Measurements from ENCODE around the gene CCDC157.

Gene CCDC157

DNA sequence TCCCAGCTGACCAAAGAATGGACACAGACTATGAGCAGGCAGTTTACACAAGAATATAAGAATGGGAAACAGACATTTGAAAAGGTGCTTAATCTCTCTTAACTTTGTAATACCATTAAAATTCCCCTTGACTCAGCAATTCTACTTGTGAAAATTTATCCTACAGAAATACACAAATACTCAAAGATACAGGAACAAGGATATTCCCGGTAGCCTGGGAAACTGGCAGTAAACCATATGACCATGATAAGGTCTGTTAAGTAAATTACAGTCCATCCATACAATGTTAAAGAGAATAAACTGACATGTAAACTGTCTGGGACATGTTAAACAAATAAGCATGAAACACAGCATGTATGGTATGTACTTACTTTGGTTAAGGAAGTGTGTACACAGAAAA lies 60.0 kb downstream of the CCDC157 start:
- no peak for DNase-seq

DNA sequence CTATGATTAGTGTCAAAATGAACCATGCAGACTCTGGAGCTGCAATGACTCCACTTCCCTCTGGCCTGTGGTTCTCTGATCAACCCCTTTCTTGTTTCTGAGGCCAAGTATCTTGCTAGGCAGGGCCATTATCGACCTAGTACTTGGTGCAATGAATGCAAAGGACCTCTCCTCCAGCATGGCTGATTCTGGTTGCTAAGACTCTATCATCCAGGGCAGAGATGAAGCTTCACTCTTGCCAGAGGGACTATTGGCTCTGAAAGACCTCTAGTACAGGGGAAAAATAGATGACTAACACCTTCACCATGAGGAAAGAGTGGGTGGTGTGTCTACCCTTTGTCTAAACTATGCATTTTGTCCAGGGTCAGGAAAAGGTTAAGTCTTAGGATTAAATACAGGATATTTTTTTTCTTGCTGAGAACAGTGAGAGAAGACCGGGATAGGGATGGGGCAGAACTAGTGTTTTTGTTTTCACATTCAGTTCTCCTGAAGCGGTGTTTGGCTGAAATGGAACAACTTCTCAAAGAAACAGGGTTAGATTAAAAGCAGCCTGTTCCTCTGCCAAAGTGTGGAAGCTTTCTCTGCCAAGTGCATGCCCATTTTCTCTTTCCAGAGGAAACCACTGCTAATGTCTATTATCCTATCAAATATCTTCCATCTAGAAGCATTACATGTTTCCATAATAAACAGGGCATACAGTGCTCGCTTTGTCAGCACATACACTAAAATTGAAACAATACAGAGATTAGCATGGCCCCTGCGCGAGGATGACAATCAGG lies 63.7 kb downstream of the CCDC157 start:
- no peak for DNase-seq

DNA sequence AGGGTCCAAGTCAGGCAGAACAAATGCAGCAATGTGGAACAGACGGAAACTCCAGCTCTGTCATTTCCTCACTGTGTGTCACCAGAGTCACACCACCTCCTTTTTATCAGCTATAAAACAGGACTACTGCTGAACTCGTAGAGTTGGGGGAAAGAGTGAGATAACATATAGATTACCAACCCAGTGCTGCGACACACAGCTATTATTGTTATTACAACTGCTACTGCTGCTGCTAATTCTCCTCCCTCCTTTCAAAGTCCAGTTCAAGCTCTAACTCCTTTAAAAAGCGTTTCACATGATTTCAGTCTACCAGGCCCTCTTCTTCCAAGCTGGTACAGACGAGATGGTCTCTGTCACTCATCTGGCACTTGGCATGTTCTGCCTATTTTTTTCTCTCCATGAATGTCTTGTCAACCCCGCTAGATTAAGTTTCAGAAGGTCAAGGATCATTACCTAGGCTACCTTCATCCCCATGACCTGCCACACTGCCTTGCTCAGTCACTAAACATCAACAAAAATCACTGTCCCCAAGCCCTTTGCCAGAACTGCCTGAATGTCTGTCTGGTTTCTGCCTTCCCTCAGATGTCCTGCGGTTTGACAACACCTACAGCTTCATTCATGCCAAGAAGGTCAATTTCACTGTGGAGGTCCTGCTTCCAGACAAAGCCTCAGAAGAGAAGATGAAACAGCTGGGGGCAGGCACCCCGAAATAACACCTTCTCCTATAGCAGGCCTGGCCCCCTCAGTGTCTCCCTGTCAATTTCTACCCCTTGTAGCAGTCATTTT lies 65.1 kb downstream of the CCDC157 start:
- DNase-seq: no peak

DNA sequence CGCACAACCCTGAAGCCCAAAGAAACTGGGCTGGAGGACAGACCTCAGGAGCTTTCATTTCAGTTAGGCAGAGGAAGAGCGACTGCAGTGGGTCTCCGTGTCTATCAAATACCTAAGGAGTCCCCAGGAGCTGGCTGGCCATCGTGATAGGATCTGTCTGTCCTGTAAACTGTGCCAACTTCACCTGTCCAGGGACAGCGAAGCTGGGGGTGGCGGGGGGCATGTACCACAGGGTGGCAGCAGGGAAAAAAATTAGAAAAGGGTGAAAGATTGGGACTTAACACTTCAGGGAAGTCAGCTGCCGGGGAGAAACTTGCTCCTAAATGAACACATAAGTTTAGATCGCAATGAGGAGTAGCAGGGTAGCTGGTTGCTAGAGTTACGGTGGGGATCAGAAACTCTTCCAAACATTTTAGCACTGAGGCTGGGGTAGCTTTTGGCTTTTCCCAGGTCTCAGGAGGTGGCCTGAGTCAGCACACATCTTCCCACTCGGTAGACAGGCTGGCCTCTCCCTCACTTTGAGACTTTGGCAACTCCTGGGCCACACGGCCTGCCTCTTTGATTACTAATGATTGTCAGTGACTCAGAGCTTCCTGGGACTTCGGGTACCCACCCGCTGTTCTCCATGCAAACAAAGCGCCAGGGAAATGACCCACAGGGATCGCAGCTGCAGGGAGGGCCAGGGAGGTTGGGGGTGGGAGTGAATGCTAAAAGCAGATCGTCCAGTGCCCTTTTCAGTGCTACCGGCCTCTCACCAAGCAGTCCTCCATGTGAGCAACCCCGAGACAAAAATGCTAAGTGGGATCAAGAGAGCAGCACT lies 65.9 kb downstream of the CCDC157 start:
- peak; percentile 55 for DNase-seq

DNA sequence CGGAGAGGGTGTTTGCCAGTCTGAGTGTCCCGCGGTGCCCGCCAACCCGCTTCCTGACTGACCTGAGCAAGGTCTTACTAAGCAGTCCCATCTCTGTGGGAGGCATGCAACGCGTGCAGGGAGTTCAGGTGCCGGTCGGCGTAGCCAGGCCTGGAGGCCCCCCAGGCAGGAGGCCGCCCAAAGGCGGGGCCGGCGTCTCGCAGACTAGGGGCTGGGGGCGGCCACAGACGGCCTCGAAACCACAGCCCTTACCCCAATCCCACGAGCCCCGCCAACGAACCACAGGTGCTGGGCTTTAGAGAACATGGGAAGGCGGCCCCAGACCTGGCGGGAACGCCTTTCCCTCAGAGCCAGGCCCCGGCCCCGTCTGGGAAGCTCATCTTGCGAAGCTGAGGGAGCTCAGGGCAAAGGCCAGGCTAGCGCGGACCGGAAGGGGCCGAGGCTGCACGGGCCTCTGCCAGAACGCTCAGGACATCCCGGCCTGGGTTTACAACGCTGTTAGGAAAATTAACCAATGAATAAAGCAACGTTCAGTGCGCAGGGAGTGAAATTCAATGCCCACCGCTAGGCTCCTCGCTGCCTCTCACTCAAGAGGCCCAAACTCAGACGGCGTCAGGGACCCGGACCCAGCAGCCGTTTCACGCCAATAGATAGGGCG lies 66.6 kb downstream of the CCDC157 start:
- DNase-seq: peak; percentile 77

DNA sequence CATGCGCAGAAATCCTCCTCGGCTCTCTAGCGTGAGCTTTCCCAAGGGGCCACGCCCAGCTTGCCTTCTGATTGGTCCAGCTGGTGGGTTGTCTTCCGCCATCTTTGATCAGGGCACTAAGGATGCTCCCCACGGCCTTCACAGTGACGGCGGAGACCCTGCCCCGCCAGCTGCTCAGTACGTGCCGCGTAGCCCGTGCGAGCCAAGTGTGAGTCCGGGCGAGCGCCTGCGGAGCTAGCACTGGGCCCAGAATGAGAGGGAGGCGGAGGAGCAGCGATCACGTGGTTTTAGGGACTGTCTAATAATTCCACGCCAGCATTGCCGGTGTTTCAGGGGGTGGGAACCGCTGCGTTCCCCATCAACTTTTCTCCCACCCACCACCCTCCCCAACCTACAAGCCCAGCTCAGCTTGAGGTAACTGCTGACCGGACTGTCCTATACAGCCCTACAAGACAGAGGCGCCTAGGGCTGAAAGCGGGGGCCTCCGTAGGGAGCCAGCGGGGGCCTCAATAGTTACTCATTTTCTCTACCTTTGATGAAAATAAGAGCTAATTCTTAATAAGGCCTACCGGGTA lies 67.2 kb downstream of the CCDC157 start:
- DNase-seq: peak; percentile 99

DNA sequence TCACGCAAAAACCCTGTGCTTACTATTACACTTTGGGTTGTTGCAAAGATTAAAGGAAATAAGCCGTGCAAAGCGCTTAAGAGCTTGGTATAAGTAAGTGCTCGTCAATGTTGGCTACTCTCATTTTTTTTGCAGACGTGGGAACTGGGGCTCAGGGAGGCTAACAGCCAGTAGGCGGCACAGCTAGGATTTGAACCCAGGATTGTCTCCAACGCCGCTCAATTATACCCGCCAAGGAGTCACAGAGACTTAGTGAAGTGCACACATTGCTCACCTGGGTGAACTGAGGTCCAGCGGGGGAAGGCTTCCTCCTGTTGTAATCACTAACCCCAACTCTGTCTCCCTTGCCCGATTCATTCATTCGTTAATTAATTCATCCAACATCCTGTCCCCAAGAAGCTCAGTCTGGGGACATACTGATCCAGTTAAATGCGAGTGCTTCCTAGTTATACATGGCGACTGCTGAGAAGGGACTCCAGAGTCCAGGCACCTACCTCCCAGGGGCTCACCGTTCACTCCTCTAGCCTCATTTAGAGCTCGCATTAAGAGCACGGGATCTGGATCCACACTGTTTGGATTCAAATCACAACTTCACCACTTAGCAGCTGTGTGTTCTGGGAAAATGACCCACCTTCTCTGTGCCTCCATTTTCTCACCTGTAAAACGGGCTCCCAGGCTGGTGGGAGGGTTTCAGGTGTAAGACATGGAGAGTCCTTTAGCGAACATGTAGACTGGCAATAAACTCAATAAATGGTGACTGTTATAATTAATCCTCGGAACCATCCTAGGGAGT lies 67.9 kb downstream of the CCDC157 start:
- no peak for DNase-seq

DNA sequence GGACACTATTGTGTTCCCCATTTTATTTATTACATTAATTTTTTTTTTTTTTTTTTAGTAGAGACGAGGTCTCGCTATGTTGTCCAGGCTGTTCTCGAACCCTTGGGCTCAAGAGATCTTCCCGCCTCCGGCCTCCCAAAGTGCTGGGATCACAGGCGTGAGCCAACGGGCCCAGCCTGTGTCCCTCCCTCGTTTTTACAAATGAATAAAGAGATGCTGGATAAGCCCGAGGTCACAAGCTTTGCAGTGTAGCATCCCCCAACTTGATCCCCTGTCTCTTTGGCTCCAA lies 68.5 kb downstream of the CCDC157 start:
- no peak for DNase-seq

DNA sequence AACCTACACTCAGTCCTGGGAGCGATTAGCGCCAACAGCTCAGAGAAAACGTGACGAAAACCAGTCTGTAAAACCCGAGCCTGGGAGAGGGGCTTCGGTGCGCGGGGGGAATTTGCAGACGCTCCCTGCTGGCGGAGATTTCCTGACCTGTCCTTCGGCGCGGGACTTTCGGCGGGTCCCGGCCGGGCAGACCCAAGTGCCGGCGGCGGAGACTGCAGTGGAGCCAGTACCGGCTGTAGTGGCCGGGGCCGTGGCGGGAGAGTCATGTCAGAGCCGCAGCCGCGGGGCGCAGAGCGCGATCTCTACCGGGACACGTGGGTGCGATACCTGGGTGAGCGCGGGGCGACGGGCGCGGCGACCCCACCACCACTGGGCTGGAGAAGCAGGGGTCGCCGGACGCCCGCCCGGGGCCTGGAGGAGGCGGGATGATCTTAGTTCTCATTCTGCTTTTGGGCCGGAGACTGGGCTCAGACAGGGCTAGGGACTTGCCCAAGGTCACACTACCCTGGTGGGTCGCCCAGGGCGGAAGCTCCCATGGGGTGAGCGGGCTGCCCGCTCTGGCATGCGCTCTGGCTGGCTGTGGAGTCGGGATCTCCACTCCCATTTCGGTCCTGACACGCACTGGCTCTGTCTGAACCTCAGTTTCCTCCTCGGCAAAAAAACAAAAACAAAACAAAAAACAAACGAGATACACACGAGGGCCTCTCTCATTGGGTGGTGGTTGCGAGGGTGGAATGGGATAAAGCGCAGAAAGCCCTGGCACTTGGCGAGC lies 69.0 kb downstream of the CCDC157 start, which contains the start of gene MTFP1:
Gene MTFP1 (plus strand): TSS at position 153 of the 772 bp plus-strand sequence. CDS start 112 bp downstream, at position 265.
- DNase-seq: peak; percentile 45

All from stimulated activated CD4-positive, alpha-beta T cell treated with anti-CD3 and anti-CD28 coated beads, Interleukin-1b, Interleukin-23, amount 100 ng/mL, for 48 hours (primary cell).